ENCODE data around the gene BPIFB4.

DNA sequence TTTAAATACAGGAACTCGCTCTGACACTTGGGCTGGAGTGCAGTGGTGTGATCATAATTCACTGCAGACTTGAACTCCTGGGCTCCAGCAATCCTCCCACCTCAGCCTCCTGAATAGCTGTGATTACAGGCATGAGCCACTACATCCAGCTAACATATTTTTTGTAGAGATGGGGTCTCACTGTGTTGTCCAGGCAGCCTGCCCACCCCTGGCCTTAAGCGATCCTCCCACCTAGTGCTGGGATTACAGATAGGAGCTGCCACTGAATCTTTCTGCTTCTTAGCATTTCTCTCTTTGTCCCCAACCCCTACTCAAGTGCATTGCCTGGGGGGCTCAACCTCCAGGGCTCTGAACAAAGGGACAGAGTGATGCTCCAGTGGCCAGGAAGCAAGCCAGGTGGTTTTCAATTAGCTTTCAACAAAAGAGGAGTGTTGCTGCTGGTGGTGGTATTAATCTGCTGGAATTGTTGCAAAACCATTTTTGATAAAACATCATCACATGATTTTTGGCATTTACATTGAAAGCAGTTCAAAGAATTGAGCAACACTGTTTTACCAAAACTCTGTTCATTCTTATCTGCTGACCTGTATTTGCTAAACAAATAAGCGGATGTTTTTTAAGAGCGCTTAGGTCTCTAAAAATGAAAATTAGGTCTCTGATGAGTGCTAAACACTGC, 48.1 kb downstream of the BPIFB4 start:
- no peak for TF ChIP-seq CTCF (conservative IDR thresholded peaks at IDR 0.05; ENCODE audit: low read depth, low read length)
- TF ChIP-seq EZH2 (IDR thresholded peaks at IDR 0.05; ENCODE audit: borderline replicate concordance, low read depth, low read length, poor library complexity, severe bottlenecking) = no peak
